Measurements from ENCODE around the gene ZBTB16.

Gene ZBTB16

DNA sequence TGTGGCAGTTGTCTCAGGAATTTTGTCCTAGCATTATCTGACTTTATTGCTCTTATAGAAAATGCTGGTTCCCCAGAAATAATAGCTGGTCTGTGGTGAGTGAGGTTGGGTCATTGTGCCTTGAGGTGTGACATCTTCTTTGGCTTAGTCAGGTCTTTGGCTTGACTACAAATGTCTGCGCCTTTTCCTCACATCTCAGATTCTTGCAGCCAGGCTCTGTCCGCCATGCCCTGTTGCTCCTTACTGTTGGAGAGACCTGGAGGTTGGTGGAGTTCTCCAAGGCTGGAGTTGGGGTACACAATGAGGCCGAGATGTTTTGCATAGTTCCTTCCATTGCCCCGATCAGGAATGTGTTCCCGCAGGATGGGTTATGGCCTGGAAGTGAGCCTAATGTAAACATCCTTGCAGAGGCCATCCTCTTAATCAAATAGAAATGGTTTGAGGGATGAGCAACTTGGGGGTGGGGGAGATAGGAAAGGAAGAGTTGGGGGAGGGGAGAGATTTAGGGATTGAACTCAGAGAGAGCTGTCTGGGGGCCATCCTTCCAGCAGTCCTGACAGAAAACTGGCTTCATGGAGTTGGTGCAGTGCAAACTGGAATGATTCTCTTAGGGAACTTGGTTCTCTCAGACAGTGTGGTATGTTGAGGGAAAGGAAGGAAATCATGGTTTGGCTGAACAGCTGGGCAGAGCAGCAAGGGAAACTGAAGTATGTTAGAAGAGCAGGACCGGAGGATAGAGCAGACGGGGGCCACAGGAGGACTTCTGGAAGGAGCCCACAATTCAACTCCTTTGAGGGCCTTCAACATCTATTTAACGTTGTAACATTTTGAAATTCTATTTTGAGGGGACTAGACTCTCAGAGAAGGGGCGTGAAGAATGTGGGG lies 49.9 kb downstream of the ZBTB16 start:
- Mint-ChIP-seq H3K27me3 (peaks cover 13% of the 10 kb centered on the region), H3K9me3 (no peaks in the 10 kb centered on the region), H3K27ac (no peak overlapping the region), H3K36me3 (ENCODE audit: low read depth) (no peaks in the 10 kb centered on the region), H3K4me1 (ENCODE audit: low read depth) (peaks cover 31% of the 10 kb centered on the region), H3K4me3 (no peak overlapping the region)

DNA sequence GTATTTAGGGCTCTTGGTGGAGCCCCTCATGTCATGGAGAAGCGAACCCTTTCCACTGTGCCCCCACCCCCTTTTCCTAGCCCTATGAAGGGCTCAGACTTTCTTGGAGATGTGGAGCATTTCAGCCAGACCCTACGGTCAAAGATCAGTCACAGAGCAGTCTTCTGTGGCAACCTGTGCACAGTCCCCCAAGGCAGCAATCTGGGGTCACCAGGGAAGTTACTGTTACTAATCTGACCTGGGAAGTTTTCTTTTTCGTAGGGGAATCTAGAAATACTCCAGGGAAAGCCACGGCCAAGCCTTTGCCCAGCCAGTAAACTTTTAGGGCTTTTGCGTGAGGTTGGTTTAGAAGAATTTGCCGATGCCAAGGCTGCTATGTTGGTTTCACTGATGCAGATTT lies 50.6 kb downstream of the ZBTB16 start:
- no peaks in the 10 kb centered on the region for H3K36me3 Mint-ChIP-seq (ENCODE audit: low read depth)
- H3K27me3 Mint-ChIP-seq, result peaks cover 13% of the 10 kb centered on the region

DNA sequence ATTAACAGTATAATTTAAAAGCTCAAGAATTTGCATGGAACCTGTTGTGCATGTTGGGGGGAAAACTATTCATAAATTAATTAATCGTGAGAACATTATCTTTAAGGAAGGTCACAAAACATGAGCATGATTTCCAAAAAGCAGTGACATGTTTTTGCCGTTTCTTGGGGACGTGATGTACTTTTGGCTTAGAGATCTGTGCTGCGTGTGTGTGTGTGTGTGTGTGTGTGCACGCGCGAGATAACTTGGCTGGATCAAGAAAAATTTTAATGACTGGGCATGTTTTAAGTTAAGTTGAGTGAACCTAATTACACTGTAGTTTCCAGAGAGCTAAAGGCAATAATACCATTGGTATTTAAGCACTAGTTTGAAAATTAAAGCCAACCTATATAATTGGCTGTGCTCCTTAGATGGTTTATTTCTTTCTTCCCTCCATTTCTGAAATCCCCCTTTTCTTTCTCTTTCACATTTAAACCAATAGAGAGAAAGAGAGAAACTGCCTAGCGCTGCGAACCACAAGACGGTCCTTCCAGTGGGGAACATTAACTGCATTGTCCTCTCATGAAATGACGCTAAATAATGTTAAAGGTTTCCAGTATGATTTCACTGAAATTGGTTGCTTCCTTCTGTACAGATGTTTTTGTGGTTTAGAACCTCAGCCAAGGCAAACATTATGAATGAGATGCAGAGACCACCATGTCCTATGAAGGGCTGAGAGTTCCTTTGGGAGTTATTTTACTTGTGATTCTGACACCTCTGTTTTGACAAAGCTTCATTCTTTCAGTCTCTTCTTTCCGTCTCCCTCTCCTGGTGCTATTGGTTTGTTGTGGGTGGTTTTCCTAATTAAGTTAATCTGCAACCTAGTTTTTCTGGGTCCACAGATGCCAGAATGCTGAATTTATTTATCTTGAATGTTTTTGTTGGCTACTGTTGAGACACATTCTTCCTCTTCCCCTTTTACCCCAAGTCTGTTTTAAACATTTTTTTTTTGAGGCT lies 51.7 kb downstream of the ZBTB16 start:
- H3K36me3 Mint-ChIP-seq (ENCODE audit: low read depth), result no peaks in the 10 kb centered on the region
- no peak overlapping the region for H3K27ac Mint-ChIP-seq
- H3K4me3 Mint-ChIP-seq, result peak overlapping the region; percentile 59
- peaks cover 19% of the 10 kb centered on the region for H3K4me1 Mint-ChIP-seq (ENCODE audit: low read depth)
- H3K27me3 Mint-ChIP-seq, result peaks cover 13% of the 10 kb centered on the region
- no peaks in the 10 kb centered on the region for H3K9me3 Mint-ChIP-seq

More for the DNA sequence above, 50.6 kb downstream of the ZBTB16 start:
- Mint-ChIP-seq H3K4me3 (no peak overlapping the region), H3K27ac (no peak overlapping the region), H3K4me1 (ENCODE audit: low read depth) (peaks cover 24% of the 10 kb centered on the region), H3K9me3 (no peaks in the 10 kb centered on the region)

DNA sequence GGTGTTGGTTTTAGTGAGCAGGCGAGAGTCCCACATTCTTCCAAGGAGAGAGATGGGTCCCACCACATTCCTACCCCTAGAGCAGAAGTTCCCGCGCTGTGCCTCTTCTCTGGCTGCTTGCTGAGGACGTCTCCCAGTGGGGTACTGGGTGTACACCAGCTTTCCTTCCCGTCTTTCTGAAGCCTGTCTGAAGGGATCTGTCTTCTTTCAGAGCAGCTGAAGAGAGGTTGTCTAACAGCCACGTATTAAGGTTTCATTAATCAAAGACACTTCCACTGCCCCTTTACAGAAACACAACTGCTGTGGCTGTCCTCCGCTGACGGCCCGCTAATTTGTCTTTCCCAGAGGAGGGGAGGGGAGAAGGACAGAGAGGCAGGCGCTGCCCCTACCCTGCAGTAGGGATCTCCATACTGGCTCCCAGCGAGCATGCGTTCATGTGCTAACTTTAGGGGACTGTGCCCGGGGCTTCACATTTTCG lies 56.0 kb downstream of the ZBTB16 start:
- H3K9me3 Mint-ChIP-seq, result no peaks in the 10 kb centered on the region
- H3K4me1 Mint-ChIP-seq (ENCODE audit: low read depth), result peaks cover 15% of the 10 kb centered on the region

DNA sequence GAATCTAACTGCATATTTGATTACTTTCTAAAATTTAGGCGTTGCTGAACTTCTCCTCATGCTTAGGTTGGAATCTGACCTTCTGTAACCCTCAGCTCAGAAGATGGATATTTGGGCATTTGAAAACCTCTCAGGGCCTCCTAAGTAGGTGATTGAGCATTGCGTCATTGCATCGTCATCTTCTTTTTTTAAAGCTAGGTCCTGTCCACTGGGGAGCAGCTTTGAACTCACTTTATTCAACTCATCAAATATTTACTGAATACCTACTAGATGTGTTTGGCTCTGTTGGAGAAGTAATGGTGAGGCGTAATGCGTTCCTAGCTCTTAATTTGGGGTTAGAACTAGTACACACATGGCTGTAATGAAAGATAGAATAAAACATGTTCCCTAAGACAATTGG lies 56.8 kb downstream of the ZBTB16 start:
- H3K27ac Mint-ChIP-seq, result no peak overlapping the region
- H3K4me1 Mint-ChIP-seq (ENCODE audit: low read depth), result peaks cover 8% of the 10 kb centered on the region
- H3K36me3 Mint-ChIP-seq (ENCODE audit: low read depth), result no peaks in the 10 kb centered on the region
- H3K9me3 Mint-ChIP-seq, result no peaks in the 10 kb centered on the region
- H3K4me3 Mint-ChIP-seq, result no peak overlapping the region
- H3K27me3 Mint-ChIP-seq, result peaks cover 13% of the 10 kb centered on the region

More for the DNA sequence above, 56.0 kb downstream of the ZBTB16 start:
- Mint-ChIP-seq H3K36me3 (ENCODE audit: low read depth) (no peaks in the 10 kb centered on the region), H3K27me3 (peaks cover 13% of the 10 kb centered on the region), H3K4me3 (no peak overlapping the region), H3K27ac (no peak overlapping the region)

DNA sequence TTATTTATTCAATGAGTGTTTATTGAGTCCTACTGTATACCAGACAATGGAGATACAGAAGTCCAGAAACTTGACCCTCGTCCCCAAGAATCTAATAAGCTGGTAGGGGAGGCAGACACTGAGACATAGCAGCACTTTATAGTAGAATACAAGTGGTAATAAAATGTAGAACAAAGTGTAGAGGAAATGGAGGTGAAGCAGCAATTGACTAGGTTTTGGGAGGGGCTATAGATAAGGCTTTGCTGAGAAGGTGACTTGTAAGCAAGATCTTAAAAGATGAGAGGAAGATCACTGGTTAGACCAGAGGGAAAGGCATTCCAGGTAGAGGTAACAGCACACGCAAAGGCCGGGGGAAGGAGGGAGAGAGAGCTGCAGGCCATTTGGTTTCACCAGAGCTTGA lies 57.3 kb downstream of the ZBTB16 start:
- H3K4me3 Mint-ChIP-seq, result no peak overlapping the region
- no peaks in the 10 kb centered on the region for H3K36me3 Mint-ChIP-seq (ENCODE audit: low read depth)
- no peak overlapping the region for H3K27ac Mint-ChIP-seq
- H3K27me3 Mint-ChIP-seq, result peaks cover 13% of the 10 kb centered on the region
- H3K9me3 Mint-ChIP-seq, result no peaks in the 10 kb centered on the region
- peaks cover 6% of the 10 kb centered on the region for H3K4me1 Mint-ChIP-seq (ENCODE audit: low read depth)

DNA sequence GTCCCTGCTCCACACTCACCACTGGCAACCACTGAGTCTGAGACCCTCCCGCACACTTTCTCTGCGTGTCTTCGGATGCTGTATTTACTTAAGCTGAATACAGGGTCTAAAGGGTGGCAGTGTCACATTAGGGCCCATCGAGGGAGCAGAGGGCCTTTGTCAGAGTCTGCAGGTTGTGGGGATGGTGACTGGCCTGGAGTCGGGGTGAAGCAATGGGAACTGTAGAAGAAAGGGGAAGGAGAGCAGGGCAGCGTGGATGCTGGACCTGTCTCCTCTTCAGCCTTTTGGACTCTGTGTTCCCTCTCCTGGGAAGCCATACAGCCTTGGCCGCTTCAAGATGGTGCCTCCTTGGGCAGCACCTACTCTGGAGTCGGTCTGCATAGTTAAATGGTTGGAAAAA lies 61.1 kb downstream of the ZBTB16 start:
- no peaks in the 10 kb centered on the region for H3K9me3 Mint-ChIP-seq
- H3K27me3 Mint-ChIP-seq, result no peaks in the 10 kb centered on the region
- peaks cover 15% of the 10 kb centered on the region for H3K4me1 Mint-ChIP-seq (ENCODE audit: low read depth)
- H3K27ac Mint-ChIP-seq, result no peak overlapping the region
- H3K36me3 Mint-ChIP-seq (ENCODE audit: low read depth), result no peaks in the 10 kb centered on the region
- no peak overlapping the region for H3K4me3 Mint-ChIP-seq

DNA sequence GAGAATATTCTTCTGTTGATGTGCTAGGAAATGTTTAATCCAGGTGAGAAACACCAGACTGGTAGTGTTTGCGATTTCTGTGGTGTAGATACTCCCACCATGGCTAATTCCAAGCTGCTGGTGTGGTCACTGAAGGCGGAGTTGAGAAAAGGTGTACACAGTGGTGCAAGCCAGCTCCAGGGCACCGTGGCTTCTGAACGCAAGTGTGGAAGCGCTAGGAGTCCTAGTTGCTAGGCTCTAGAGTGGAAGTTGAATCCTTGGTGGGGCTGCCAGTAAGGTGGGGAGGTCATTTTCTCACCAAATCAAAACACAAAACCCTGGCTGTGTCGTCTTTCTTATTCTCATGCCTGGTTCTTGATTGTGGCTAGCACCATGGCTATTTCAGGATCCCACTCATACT lies 61.6 kb downstream of the ZBTB16 start:
- H3K27me3 Mint-ChIP-seq, result no peaks in the 10 kb centered on the region
- no peak overlapping the region for H3K27ac Mint-ChIP-seq
- no peaks in the 10 kb centered on the region for H3K36me3 Mint-ChIP-seq (ENCODE audit: low read depth)
- no peak overlapping the region for H3K4me3 Mint-ChIP-seq
- H3K4me1 Mint-ChIP-seq (ENCODE audit: low read depth), result peaks cover 15% of the 10 kb centered on the region
- no peaks in the 10 kb centered on the region for H3K9me3 Mint-ChIP-seq

DNA sequence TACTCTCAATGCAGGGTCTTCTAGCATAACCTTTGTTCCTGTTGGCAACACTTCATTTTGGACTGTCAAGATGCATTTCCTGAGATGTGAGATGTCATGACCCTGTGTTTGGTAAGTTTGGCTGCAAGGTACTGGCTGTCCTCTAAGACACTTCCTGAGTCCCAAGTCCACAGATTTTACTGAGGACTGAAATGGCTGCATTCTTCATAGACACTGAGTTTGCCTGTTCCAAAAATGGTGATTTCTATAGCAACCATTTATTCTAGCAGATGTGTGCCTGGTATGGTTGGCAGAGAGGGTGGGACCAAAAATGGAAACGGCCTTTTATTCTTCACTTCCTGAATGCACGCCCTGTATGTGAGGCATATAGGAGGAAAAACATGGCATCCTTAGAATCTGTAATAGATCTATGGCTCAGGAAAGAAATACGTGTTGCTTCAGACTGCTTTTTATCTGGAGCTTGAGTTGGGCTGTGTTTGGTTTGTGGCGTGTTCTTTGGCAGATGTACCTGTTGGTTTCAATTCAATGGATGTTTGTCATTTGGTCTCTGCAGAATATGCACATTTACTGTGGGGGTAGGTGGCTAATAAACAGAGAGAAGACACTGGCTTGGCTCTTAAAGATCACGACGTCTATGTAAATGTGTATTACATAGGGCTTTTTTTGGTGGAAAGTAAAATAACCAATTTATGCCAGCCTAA lies 62.4 kb downstream of the ZBTB16 start:
- Mint-ChIP-seq H3K4me1 (ENCODE audit: low read depth) (peaks cover 15% of the 10 kb centered on the region), H3K36me3 (ENCODE audit: low read depth) (no peaks in the 10 kb centered on the region), H3K27ac (no peak overlapping the region), H3K27me3 (no peaks in the 10 kb centered on the region), H3K4me3 (no peak overlapping the region), H3K9me3 (no peaks in the 10 kb centered on the region)

DNA sequence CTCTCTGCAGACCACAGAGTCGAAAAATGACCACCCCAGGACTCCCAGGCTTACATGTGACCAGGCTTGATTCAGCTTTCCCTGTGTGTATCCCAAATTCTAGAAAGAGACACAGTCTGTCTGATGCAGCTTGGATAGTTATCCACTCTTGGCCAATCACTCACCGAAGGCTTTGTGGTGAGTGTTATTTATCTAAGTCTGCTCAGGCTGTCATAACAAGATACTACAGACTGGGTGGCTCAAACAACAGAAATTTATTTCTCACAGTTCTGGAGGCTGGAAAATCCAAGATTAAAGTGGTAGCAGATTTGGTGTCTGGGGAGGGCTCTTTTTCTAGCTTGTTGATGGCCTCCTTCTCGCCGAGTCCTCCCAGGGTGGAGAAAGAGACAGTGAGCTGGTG lies 63.2 kb downstream of the ZBTB16 start:
- Mint-ChIP-seq H3K27me3 (no peaks in the 10 kb centered on the region), H3K27ac (no peak overlapping the region), H3K4me3 (no peak overlapping the region), H3K4me1 (ENCODE audit: low read depth) (peaks cover 15% of the 10 kb centered on the region), H3K36me3 (ENCODE audit: low read depth) (no peaks in the 10 kb centered on the region), H3K9me3 (no peaks in the 10 kb centered on the region)

DNA sequence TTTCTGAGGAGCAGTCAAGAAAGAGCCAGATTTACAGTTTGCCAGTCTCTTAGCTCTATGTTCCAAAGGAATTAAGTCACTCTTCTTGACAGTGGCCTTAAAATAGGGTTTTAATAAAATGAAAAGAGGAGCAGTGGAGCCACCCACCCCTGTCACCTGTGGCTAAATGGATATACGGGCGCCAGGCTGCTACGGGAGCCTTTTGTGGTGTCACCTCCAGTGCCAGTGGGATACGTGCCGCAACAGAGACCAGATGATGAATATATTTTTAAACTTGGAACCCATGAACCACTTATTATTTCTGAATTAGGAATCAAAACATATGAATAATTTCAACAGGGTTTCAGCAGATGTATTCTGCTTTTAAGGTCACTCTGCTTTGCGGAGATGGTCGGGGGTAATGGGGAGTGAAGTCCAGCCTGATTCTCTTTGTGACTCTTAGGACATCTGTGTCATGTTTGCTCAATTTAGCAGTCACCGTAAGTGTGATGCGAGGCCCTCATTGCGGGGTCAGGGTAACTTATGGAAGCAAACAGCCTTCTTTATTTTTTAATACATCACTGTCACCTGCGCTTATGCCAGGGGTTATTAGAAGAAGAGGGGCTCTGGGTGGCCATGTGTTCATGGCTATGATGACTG lies 64.3 kb downstream of the ZBTB16 start:
- Mint-ChIP-seq H3K4me1 (ENCODE audit: low read depth) (peaks cover 15% of the 10 kb centered on the region), H3K9me3 (no peaks in the 10 kb centered on the region), H3K4me3 (no peak overlapping the region), H3K36me3 (ENCODE audit: low read depth) (no peaks in the 10 kb centered on the region), H3K27ac (no peak overlapping the region), H3K27me3 (no peaks in the 10 kb centered on the region)

DNA sequence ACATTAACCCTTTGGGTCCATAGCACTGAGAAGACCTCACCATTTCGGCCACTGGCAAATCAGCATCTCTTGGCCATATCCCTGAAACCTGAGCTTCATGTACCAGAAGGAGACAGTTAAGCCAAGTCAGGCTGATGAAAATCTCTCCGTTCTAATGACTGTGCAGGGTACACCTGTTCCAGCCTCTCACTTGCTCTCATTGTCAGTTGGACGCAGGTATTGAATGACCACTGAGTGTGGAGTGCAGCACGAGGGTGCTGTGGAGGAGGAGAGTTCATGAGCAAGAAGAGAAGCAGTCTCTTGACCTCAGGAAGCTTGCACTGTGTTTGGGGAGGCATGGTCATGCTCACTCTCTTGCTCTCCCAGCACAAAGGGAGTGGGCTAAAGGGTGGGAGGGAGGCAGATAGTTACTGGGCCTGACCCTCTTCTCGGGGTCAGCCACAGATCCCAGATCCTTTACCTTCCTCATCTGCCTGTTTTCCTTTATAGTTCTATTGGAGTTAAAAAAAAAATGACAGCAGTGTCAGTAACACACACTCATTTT lies 65.2 kb downstream of the ZBTB16 start:
- Mint-ChIP-seq H3K9me3 (no peaks in the 10 kb centered on the region), H3K4me3 (no peak overlapping the region), H3K27ac (no peak overlapping the region), H3K4me1 (ENCODE audit: low read depth) (peaks cover 20% of the 10 kb centered on the region), H3K27me3 (no peaks in the 10 kb centered on the region), H3K36me3 (ENCODE audit: low read depth) (no peaks in the 10 kb centered on the region)

DNA sequence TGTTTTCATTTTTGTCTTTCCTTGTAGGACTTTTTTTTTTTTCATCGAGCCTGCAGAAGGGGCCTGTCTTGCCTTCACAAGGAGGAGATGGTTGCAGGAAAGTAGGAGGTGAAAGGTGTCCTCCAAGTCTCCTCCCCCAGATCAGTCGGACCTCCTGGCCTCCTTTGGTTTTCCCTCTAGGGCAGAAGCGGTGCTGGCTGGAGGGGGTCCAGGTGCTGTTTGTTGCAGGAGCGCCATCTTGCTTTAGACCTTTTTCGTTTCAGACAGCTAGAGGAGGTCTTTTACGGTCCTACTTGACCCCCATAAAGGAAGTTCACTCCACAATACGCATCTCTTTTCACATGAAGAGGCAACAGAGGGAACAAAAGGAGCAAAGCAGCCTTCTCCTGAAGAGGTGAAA lies 66.0 kb downstream of the ZBTB16 start:
- H3K27me3 Mint-ChIP-seq, result no peaks in the 10 kb centered on the region
- H3K27ac Mint-ChIP-seq, result no peak overlapping the region
- H3K9me3 Mint-ChIP-seq, result no peaks in the 10 kb centered on the region
- H3K4me3 Mint-ChIP-seq, result no peak overlapping the region
- H3K36me3 Mint-ChIP-seq (ENCODE audit: low read depth), result no peaks in the 10 kb centered on the region
- peaks cover 21% of the 10 kb centered on the region for H3K4me1 Mint-ChIP-seq (ENCODE audit: low read depth)

DNA sequence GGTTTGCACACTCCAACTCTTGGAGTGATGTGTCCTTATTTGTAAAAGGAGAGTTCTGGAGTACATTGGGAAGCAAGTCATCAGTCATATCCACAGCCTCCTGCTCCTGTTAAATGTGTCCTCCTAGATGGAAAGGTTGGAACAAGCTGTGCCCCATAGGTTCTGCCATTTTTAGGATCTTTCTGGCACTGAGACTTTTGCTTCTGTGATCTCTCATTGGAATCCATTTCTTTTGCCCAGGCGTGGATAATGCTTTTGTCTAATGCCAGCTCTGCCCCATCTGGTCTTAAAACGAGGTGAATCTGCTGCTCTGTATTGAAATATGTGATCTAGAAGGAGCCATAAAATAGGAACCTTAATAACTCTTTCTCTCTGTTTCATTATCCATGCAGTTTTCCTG lies 66.4 kb downstream of the ZBTB16 start:
- Mint-ChIP-seq H3K27ac (no peak overlapping the region), H3K36me3 (ENCODE audit: low read depth) (no peaks in the 10 kb centered on the region), H3K4me1 (ENCODE audit: low read depth) (peaks cover 22% of the 10 kb centered on the region), H3K4me3 (no peak overlapping the region), H3K27me3 (no peaks in the 10 kb centered on the region), H3K9me3 (no peaks in the 10 kb centered on the region)

All from stimulated activated naive CD8-positive, alpha-beta T cell treated with anti-CD3 and anti-CD28 coated beads, Interleukin-15, Interleukin-2, amounts not matched to agents 100 ng/mL and 50 ng/mL, for 24 hours (primary cell).